GM10248 (cell line): ENCODE data around the gene GALNT9.

Experiments used
- CTCF ChIA-PET: fragments of 300-600 bp; sonication (Branson Sonifier 250); formaldehyde crosslinking; extraction: SDS; loops from one replicate; lab custom pipeline; 2021; ENCODE audit warnings: antibody characterized with exemption; lab: Yijun Ruan, JAX
- POLR2A ChIA-PET: fragments of 350-650 bp; sonication (Branson Sonifier 250); formaldehyde crosslinking; extraction: SDS; loops from one replicate; lab custom pipeline; 2020; ENCODE audit warnings: antibody characterized with exemption; lab: Yijun Ruan, JAX
- DNase-seq: peaks from one replicate; pipeline ENCODE4 v3.0.0; 2012; ENCODE audit errors: extremely low spot score
- TF ChIP-seq, protein P1 (sequence below): IDR thresholded peaks from 2 replicates; pipeline ENCODE4 v1.5.1; 2012; ENCODE audit warnings: mild to moderate bottlenecking, low read depth; ENCODE audit errors: extremely low read depth, missing control alignments, control extremely low read depth

The GALNT9 gene

GRCh38 chr12:132353811-132354210 is 24.4 kb upstream of the GALNT9 start:
- ChIA-PET POLR2A (no interaction called here), CTCF (no interaction called here)
- no peak for DNase-seq
- TF ChIP-seq, protein P1, sequence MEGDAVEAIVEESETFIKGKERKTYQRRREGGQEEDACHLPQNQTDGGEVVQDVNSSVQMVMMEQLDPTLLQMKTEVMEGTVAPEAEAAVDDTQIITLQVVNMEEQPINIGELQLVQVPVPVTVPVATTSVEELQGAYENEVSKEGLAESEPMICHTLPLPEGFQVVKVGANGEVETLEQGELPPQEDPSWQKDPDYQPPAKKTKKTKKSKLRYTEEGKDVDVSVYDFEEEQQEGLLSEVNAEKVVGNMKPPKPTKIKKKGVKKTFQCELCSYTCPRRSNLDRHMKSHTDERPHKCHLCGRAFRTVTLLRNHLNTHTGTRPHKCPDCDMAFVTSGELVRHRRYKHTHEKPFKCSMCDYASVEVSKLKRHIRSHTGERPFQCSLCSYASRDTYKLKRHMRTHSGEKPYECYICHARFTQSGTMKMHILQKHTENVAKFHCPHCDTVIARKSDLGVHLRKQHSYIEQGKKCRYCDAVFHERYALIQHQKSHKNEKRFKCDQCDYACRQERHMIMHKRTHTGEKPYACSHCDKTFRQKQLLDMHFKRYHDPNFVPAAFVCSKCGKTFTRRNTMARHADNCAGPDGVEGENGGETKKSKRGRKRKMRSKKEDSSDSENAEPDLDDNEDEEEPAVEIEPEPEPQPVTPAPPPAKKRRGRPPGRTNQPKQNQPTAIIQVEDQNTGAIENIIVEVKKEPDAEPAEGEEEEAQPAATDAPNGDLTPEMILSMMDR: no peak

- ChIA-PET POLR2A (no interaction called here), CTCF (no interaction called here)
- DNase-seq: no peak
- TF ChIP-seq, protein P1: no peak
These were observed 23.8 kb upstream of the GALNT9 start for GRCh38 chr12:132352896-132353800.

DNA sequence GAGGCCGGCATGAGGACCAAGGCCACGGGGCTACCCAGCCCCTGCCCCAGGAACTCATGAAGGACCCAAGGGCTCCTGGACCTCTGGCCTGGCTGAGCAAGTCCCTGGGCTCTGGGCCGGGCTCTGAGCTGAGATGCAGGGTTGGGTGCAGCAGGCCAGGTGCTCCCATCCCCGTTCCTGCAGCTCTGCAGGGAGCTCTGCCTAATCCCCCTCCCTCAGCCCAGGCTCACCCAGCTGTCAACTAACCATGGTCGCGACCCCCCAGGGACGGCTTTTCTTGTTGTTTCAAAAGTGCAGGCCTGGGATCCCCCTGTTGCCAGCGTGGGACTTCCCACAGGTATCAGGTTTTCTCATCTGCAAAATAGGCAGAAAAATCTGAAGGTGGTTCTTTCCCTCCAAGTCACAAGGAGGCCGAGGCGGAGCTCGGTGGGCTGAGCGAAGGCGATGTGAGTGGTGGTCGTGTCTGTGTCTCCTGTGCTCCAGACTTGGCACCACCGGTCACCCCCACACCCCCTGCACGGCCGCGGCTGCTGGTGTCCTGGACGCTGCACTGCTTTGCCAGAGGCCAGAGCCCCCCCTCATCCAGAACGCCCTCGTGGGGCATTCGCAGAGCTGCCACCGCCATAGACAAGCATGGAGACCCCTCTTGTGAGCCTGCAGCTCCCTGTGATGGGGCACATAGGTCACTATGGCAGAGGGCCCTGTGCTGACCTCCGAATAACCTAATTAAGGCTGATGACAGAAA is 22.5 kb upstream of the GALNT9 start:
- POLR2A ChIA-PET: no interaction called here
- CTCF ChIA-PET: no interaction called here
- TF ChIP-seq, protein P1: no peak
- DNase-seq: no peak

- DNase-seq: no peak
- TF ChIP-seq, protein P1: no peak
- CTCF ChIA-PET: interaction anchor here (1.2 kb wide), 1 partner anchor 11 kb away, joined by 4 read pairs; no protein-coding TSS in a partner anchor
- POLR2A ChIA-PET: no interaction called here
These were observed 20.2 kb upstream of the GALNT9 start for GRCh38 chr12:132349501-132350131.

GRCh38 chr12:132348176-132348575 is 18.8 kb upstream of the GALNT9 start:
- TF ChIP-seq, protein P1: no peak
- POLR2A ChIA-PET: no interaction called here
- CTCF ChIA-PET: no interaction called here
- DNase-seq: no peak

DNA sequence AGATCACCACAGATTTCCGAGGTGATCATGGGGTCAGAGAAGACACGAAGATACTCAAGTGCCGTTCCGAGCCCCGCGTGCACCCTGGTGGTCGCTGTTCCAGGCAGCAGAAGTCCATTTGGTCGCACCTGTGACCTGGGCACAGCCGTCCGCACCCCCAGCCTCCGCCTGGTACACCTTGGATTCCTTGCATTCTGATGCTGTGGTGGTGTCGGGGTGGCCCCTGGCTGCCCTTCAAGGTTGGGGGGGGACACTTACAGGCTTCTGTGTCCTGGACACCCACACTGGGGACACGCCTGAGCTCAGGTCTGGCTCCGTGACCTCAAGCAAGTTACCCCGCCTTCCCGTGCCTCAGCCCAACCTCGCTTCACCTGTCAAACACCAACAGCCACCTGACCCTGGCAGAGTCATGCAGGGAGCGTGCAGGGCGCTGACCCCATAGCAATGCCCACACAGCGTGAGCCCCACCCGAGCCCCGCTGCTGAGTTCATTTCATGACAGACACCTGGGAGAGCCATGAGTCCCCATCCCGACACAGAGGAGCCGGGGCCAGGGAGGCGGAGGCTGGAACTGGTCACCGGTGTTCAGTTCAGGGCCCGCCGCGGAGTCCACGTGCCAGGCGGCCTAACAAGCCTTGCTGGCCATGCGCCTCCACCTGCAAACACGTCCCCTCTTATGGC is 17.9 kb upstream of the GALNT9 start:
- POLR2A ChIA-PET: no interaction called here
- TF ChIP-seq, protein P1: no peak
- CTCF ChIA-PET: no interaction called here
- no peak for DNase-seq
